ES-I3 (cell line): ENCODE data around the gene ANKRD37.
A peak's percentile ranks its signal among the peaks of the same experiment; 100 is the strongest.

Experiments
- H3K36me3 ChIP-seq: 2 replicates; pipeline ENCODE4 v1.6.1; 2013; ENCODE audit warnings: mild to moderate bottlenecking, low read length, control low read depth, moderate library complexity; ENCODE audit not compliant: insufficient read depth
- H3K4me1 ChIP-seq: 2 replicates; pipeline ENCODE4 v1.6.1; 2013; ENCODE audit warnings: mild to moderate bottlenecking, control low read depth, low read length; ENCODE audit not compliant: insufficient read depth
- H3K9ac ChIP-seq: 2 replicates; pipeline ENCODE4 v1.6.1; 2013; ENCODE audit warnings: low read depth, mild to moderate bottlenecking, low read length, moderate library complexity
- H3K9me3 ChIP-seq: 2 replicates; pipeline ENCODE4 v1.6.1; 2013; ENCODE audit warnings: mild to moderate bottlenecking, low read length, moderate library complexity; ENCODE audit not compliant: control insufficient read depth, insufficient read depth

Gene ANKRD37

DNA sequence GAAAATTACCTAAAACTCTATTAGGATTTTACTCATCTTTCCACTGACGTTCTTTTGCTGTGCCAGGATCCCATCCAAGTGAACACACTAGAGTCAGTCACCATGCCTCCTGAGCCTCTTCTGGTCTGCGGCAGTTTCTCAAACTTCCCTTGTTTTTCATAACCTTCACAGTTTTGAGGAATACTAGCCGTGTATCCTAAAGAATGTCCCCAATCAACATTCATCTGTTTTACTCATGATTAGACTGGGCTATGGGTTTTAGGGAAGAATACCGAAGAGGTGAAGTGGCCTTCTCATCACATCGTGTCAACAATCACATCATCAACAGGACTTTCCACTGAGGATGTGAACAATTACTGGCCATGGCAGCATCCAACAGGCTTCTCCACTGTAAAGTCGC, 5.7 kb upstream of the ANKRD37 start:
- Histone ChIP-seq H3K4me1 (no peaks in the 10 kb centered on the region), H3K9me3 (peaks cover 3% of the 10 kb centered on the region; the same call in 1 of the 2 replicates), H3K9ac (no peak overlapping the region), H3K36me3 (no peaks in the 10 kb centered on the region)

DNA sequence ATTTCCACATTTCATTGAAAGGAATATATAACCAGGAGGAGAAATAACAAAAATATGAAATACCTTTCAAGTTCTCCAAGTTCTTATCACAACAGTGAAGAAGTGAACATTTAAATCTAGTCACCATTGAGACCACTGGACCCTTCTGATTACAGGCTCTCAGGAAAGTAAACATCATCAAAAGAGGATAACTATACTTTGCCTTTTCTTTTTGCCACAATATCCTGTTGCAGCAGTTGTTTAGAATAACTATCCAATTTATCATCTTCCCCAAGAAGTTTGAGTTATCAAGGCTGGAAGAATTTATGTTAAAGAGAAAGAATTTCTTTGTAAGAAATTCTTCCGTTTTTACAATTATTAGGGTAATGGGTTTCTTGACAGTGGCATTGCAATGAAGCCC, 4.5 kb upstream of the ANKRD37 start:
- H3K9me3 ChIP-seq, result peaks cover 3% of the 10 kb centered on the region; the same call in 1 of the 2 replicates
- no peak overlapping the region for H3K9ac ChIP-seq
- no peaks in the 10 kb centered on the region for H3K4me1 ChIP-seq
- no peaks in the 10 kb centered on the region for H3K36me3 ChIP-seq

DNA sequence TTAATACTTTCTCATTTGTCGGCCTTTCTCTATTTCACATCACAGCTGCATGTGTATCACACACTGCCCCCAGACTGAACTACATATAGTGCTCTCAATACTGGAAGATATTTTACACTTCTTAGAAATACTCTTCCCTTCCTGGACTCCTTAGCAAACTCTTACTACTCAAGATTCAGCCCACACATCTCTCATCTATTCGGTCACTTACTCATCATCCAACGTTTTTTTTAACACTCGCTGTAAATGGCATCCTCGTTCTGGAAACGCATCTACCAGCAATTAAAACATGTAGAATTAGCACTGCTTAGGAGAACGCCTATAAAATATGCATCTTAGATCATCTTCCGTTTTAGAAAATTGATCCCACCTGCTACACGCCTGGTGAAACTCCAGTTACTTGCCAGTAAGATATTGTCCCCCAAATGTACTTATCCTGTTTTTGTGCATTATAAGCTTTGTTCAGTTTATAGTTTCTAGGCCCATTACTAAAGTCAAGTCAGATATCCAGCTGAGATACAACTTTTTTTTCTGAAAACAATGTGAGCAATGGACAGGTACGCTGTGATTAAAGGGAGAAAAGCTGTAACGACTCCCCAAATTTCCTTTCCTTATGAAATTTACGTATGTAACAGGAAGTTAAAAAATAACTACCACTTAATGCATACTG, 1.9 kb upstream of the ANKRD37 start:
- Histone ChIP-seq H3K36me3 (no peaks in the 10 kb centered on the region), H3K9ac (no peak overlapping the region), H3K4me1 (no peaks in the 10 kb centered on the region), H3K9me3 (peaks cover 2% of the 10 kb centered on the region; the same call in 1 of the 2 replicates)

DNA sequence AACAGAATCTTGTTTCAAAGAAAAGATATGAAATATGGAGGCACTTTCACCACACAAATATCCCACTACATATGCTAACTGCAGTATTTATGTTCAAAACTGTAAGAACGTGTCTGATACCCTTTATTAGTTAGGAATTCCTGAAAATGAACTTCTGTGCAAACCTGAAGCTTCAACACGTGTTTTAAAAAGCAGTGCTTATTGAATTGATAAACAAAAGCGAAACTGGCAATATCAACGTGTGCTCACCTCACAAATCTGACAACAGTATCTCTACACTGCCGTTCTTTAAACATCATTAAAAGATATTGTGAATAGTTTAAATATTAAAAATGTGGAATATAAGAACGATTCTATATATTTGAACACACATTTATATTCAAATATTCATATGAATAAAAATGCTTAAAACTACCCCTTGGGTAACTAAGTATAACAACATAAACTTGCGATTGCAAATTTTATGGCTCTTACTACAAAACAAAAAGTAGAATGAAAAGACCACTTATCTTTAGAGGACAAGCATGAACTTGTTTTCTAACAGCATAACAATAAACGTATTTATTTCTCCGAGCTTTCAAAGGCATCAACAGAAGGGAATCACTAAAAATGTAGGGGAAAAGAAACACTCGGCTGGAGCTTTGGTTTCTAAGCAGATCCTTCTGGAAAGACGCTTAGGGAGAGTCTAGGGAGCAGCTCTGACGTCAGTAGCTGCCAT, 1.2 kb upstream of the ANKRD37 start, which contains the start of gene LRP2BP:
Gene LRP2BP (minus strand): TSS at position 687 of the 718 bp plus-strand sequence. CDS start 17,738 bp downstream, outside the sequence.
- peak within 1 kb of the TSS; percentile 75; the same call in 1 of the 2 replicates for H3K9ac ChIP-seq
- H3K9me3 ChIP-seq, result no peaks in the 10 kb centered on the region; the same call in 1 of the 2 replicates
- H3K4me1 ChIP-seq, result no peaks in the 10 kb centered on the region
- H3K36me3 ChIP-seq, result no peaks in the 10 kb centered on the region

- no peaks in the 10 kb centered on the region for H3K36me3 ChIP-seq
- no peaks in the 10 kb centered on the region for H3K4me1 ChIP-seq
- no peaks in the 10 kb centered on the region; the same call in 1 of the 2 replicates for H3K9me3 ChIP-seq
- H3K9ac ChIP-seq, result peak overlapping the region; percentile 75; the same call in 1 of the 2 replicates
Measured at GRCh38 chr4:185395956-185396723, 501 bp upstream of the ANKRD37 start.

- peaks cover 4% of the 10 kb centered on the region; the same call in 1 of the 2 replicates for H3K36me3 ChIP-seq
- H3K9me3 ChIP-seq, result no peaks in the 10 kb centered on the region
- H3K9ac ChIP-seq, result no peak overlapping the region
- H3K4me1 ChIP-seq, result no peaks in the 10 kb centered on the region
Measured at GRCh38 chr4:185398618-185399017, 2.0 kb downstream of the ANKRD37 start.

- Histone ChIP-seq H3K36me3 (peaks cover 4% of the 10 kb centered on the region; the same call in 1 of the 2 replicates), H3K4me1 (no peaks in the 10 kb centered on the region), H3K9ac (no peak overlapping the region), H3K9me3 (no peaks in the 10 kb centered on the region)
Measured at GRCh38 chr4:185399466-185399865, 2.8 kb downstream of the ANKRD37 start.

GRCh38 chr4:185404031-185404430, 7.4 kb downstream of the ANKRD37 start:
- H3K36me3 ChIP-seq, result peaks cover 6% of the 10 kb centered on the region; the same call in 1 of the 2 replicates
- H3K4me1 ChIP-seq, result no peaks in the 10 kb centered on the region
- H3K9me3 ChIP-seq, result no peaks in the 10 kb centered on the region
- H3K9ac ChIP-seq, result no peak overlapping the region

- Histone ChIP-seq H3K4me1 (no peaks in the 10 kb centered on the region), H3K36me3 (peaks cover 6% of the 10 kb centered on the region; the same call in 1 of the 2 replicates), H3K9me3 (no peaks in the 10 kb centered on the region), H3K9ac (no peak overlapping the region)
Measured at GRCh38 chr4:185405296-185405999, 8.8 kb downstream of the ANKRD37 start.

- Histone ChIP-seq H3K4me1 (no peaks in the 10 kb centered on the region), H3K9me3 (no peaks in the 10 kb centered on the region), H3K9ac (no peak overlapping the region), H3K36me3 (0 out of 2 replicates have a peak, but pooled peaks cover 2% of the 10 kb centered on the region)
Measured at GRCh38 chr4:185408432-185408831, 11.8 kb downstream of the ANKRD37 start.

DNA sequence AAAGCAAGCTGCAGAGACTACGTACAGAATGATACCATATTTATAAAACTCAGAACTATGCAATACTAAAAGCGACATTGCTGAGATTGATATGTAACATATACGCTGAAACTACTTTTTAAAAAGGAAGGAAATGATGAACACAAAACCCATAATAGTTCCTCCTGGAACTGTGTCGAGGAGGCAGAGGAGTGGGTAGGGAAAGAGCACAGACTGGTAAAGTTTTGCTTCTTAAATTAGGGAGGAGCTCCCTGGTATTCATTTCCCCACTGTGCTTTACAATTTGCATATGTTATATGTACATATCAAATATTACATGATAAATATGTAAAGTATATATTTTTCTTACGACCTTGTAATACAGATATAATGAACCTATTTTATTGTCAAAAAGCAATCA, 15.2 kb downstream of the ANKRD37 start:
- H3K36me3 ChIP-seq, result 0 out of 2 replicates have a peak, but pooled peaks cover 2% of the 10 kb centered on the region
- H3K9me3 ChIP-seq, result no peaks in the 10 kb centered on the region
- no peak overlapping the region for H3K9ac ChIP-seq
- H3K4me1 ChIP-seq, result no peaks in the 10 kb centered on the region

DNA sequence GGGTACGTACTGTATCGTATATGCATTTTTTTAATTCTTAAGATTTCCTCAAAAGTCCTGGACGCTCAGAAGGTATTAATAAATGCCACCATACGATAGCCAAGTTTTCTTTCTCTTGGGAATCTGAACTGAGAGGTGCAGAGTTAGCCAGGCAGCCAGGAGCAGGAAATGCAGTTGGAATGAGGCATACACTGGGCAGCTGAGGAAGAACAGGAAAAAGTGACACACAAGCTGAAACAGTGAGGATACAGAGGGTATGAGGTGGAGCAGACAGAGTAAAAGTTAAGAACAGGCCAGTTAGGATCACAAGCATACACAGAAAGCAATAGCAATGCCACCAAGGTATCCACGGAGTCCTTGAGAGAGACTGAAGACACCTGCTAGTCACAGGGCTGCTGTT, 15.8 kb downstream of the ANKRD37 start:
- H3K9ac ChIP-seq, result no peak overlapping the region
- no peaks in the 10 kb centered on the region for H3K4me1 ChIP-seq
- H3K36me3 ChIP-seq, result peaks cover 2% of the 10 kb centered on the region; the same call in 1 of the 2 replicates
- H3K9me3 ChIP-seq, result no peaks in the 10 kb centered on the region

GRCh38 chr4:185416955-185417354, 20.3 kb downstream of the ANKRD37 start:
- Histone ChIP-seq H3K36me3 (no peaks in the 10 kb centered on the region; the same call in 1 of the 2 replicates), H3K4me1 (no peaks in the 10 kb centered on the region), H3K9ac (no peak overlapping the region), H3K9me3 (no peaks in the 10 kb centered on the region)
